GM20000 (cell line): Measurements from ENCODE around the gene FYB1.

Experiments used
- DNase-seq: peaks from one replicate; pipeline ENCODE4 v3.0.0; 2012; ENCODE audit warnings: low spot score
- TF ChIP-seq, protein P1 (sequence below): IDR thresholded peaks from 2 replicates; pipeline ENCODE4 v1.5.1; 2012; ENCODE audit warnings: mild to moderate bottlenecking, control low read depth; ENCODE audit errors: extremely low read depth, missing control alignments

FYB1 gene

GRCh38 chr5:39100851-39101396 is 118.4 kb downstream of the FYB1 start:
- DNase-seq: no peak
- TF ChIP-seq, protein P1, sequence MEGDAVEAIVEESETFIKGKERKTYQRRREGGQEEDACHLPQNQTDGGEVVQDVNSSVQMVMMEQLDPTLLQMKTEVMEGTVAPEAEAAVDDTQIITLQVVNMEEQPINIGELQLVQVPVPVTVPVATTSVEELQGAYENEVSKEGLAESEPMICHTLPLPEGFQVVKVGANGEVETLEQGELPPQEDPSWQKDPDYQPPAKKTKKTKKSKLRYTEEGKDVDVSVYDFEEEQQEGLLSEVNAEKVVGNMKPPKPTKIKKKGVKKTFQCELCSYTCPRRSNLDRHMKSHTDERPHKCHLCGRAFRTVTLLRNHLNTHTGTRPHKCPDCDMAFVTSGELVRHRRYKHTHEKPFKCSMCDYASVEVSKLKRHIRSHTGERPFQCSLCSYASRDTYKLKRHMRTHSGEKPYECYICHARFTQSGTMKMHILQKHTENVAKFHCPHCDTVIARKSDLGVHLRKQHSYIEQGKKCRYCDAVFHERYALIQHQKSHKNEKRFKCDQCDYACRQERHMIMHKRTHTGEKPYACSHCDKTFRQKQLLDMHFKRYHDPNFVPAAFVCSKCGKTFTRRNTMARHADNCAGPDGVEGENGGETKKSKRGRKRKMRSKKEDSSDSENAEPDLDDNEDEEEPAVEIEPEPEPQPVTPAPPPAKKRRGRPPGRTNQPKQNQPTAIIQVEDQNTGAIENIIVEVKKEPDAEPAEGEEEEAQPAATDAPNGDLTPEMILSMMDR: no peak

DNA sequence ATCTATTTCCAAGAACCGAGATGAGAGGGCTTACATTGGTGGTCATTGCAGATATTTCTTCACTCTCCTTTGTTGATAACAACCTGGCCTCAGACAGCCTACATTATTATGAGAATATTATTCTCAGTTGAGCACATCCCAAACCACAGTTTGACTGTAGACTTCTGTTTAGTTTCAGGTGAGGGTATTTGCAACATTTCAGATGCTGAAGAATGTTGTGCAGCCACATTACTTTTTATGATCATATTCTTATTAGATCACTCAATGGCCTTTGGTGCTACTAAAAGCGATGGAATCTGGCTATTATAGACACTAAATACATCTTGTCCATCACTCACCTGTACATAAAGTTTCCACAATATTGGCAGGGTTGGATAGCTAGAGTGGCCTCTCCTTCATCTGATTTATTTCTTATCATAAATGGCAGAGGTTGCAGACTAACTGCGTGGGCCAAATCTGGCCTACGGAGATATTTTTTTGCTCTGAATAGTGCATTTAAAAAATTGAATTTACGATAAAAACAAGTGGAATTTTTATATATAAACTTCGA is 119.0 kb downstream of the FYB1 start:
- DNase-seq: no peak
- TF ChIP-seq, protein P1: no peak

GRCh38 chr5:39099831-39100230 is 119.5 kb downstream of the FYB1 start:
- TF ChIP-seq, protein P1: no peak
- DNase-seq: no peak

DNA sequence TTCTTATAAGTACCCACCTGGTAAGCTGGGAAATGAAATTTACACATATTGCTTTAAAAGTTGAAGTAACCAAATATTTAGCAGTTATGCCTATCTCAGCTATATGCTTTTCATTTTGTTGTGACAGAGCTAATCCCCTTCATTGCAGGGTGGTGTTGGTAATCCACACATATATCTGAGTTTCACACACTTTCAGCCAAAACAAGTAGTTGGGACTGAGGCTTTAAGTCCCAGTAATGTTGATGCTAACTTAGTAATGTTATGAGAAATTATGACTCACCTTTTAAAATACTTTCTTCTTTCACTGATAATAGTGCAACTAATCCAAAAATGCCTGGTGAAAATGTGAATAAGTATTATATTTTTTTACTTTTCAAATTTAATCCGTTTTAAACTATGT is 126.0 kb downstream of the FYB1 start:
- TF ChIP-seq, protein P1: no peak
- no peak for DNase-seq

- DNase-seq: no peak
These were observed 126.6 kb downstream of the FYB1 start for GRCh38 chr5:39092581-39093351.

GRCh38 chr5:39091940-39092580 is 127.3 kb downstream of the FYB1 start:
- TF ChIP-seq, protein P1: no peak
- no peak for DNase-seq

More at GRCh38 chr5:39092581-39093351, 126.6 kb downstream of the FYB1 start:
- TF ChIP-seq, protein P1: no peak

GRCh38 chr5:39083968-39084367 is 135.4 kb downstream of the FYB1 start:
- no peak for DNase-seq
- TF ChIP-seq, protein P1: no peak
